22Rv1 (cell line): Measurements from ENCODE around the gene PPP1R15B.

Source experiments
- H3K27ac ChIP-seq: fragments of 450-650 bp; 2 replicates; pipeline ENCODE4 v1.5.1; 2017
- ZFX ChIP-seq: fragments of 450-650 bp; IDR thresholded peaks from 2 replicates; pipeline ENCODE4 v1.6.1; 2017; ENCODE audit warnings: antibody characterized with exemption, borderline replicate concordance
- TF ChIP-seq, protein P1 (sequence below): fragments of 450-650 bp; IDR thresholded peaks from 2 replicates; pipeline ENCODE4 v1.5.1; 2017; ENCODE audit warnings: mild to moderate bottlenecking

Gene PPP1R15B

GRCh38 chr1:204370176-204370575 lies 41.4 kb downstream of the PPP1R15B start:
- TF ChIP-seq, protein P1, sequence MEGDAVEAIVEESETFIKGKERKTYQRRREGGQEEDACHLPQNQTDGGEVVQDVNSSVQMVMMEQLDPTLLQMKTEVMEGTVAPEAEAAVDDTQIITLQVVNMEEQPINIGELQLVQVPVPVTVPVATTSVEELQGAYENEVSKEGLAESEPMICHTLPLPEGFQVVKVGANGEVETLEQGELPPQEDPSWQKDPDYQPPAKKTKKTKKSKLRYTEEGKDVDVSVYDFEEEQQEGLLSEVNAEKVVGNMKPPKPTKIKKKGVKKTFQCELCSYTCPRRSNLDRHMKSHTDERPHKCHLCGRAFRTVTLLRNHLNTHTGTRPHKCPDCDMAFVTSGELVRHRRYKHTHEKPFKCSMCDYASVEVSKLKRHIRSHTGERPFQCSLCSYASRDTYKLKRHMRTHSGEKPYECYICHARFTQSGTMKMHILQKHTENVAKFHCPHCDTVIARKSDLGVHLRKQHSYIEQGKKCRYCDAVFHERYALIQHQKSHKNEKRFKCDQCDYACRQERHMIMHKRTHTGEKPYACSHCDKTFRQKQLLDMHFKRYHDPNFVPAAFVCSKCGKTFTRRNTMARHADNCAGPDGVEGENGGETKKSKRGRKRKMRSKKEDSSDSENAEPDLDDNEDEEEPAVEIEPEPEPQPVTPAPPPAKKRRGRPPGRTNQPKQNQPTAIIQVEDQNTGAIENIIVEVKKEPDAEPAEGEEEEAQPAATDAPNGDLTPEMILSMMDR, result no peak
- no peak for TF ChIP-seq ZFX
- no peak overlapping the region for H3K27ac ChIP-seq

DNA sequence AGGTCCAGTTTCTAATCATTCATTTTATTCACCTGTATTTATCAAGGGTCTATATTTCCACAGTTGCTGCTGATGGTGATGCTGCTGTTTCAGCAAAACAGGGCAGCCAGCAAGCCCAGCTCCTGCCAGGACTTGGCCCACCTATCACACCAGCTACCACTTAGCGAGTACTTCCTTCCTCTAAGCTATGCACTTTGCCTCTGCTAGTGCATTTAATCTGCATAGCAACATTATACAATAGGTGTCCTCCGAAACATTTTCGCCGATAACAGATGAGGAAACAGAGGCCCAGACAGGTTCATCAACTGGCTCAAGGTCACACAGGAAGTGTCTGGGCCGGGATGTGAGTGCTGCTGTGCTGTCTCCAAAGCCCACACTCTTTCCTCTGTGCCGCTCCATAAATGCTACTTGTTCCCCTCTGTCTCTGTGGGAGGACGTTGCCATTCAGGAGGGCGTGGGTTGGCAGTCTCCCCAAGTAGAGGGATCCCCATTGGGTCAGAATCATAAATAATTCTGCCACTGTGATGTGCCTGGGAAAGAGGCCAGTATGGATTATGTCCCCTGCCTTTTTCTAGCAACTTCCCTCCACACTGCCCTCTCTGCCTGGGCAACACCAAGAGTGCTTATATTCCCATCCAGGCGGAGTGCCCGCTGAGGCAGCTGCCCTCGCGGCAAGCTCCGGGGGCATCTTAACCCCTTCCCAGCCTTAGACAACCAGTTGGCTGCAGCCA lies 42.5 kb downstream of the PPP1R15B start:
- TF ChIP-seq ZFX, result no peak
- TF ChIP-seq, protein P1, result no peak

GRCh38 chr1:204367956-204368355 lies 43.7 kb downstream of the PPP1R15B start:
- TF ChIP-seq ZFX, result no peak
- TF ChIP-seq, protein P1, result no peak
- no peak overlapping the region for H3K27ac ChIP-seq

More for the DNA sequence above, 42.5 kb downstream of the PPP1R15B start:
- H3K27ac ChIP-seq, result no peak overlapping the region

DNA sequence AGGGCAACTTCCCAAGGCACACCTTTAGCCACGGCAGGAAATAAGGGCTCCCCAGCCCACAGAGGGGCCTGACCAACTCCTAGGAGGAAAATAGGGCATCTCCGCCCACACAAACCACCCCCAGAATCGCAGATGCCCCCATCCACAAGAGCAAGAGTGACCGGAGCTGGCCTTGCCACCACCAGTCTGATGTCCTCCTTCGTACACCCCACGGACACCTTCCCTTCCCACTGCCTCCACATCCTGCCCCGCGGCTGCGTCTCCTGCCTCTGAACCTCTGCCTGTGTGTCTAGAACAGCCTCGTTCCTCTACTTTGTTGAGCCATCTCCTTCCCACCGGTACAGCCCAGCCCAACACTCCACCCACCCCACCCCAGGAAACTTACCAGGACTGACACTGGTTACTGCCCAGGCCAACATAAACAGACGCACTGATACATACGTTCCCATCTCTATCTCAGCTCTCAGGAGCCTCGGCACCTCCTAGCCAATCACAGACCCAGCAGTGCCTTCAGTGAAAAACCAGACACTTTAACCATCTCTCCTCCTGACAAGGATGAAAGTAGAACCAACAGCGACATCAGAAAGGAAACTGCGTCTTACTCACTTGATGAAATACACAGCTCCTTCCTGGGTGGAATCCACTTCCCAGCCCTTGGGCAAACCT lies 44.3 kb downstream of the PPP1R15B start:
- TF ChIP-seq ZFX, result no peak
- TF ChIP-seq, protein P1, result no peak

GRCh38 chr1:204366759-204367158 lies 44.9 kb downstream of the PPP1R15B start:
- TF ChIP-seq, protein P1, result peak; percentile 66
- no peak for TF ChIP-seq ZFX
- no peak overlapping the region for H3K27ac ChIP-seq

More for the DNA sequence above, 44.3 kb downstream of the PPP1R15B start:
- H3K27ac ChIP-seq, result no peak overlapping the region

DNA sequence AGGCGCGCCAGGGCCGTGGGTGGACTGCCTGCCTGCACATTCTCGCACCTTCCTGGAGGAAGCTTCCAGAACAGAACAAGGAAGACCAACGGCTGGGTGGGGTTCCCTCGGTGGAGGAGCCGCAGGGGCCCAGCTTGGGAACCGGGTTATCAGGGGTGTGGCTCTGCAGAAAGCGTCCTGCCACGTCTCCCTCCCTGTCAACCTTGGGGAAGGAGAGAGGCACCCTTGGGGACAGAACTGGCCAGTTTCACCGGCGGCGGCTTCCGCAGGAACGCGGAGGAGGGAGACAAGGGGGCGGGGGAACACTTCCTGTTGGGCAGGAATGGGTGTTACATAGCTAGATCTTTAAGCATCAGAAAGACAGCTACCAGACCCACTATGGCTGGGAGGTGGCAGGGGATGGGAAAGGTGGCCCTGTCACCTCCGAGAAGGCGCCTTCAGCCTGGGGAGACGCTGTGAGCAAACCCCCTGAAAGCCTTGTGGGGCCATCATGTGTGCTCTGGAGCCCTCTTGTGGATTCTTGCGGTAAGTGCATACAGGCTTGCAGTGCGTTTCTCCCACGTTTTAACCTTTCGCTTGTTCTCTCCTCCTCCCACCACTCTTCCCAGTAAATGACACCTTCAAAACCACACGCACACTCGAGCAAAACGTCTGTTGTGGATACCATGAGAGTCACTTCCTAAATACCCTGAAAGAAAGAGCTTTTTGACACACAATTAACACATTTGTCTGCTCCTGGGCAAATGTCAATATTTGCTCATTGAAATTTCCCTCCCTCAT lies 48.1 kb downstream of the PPP1R15B start:
- H3K27ac ChIP-seq, result no peak overlapping the region
- TF ChIP-seq, protein P1, result peak; percentile 98
- TF ChIP-seq ZFX, result no peak
